Tibial nerve (tissue), 4 donors: Measurements from ENCODE around the gene FALEC. TPM values are rescaled to one million over a fixed set of nuclear protein-coding genes. Genes with fewer than 3 reads are reported as not detected.
A peak's percentile ranks its signal among the peaks of the same experiment; 100 is the strongest.
"Not testable (repeated sequence)": the region's sequence is repeated elsewhere in the genome, so short reads cannot be mapped to it uniquely, and the experiment has no call there.

ENCODE experiments used
- DNase-seq, 2 donors: peaks; one replicate each; pipeline ENCODE4 v3.0.0-alpha.2; 2019; ENCODE audit warnings: low spot score in 2 of 2
- H3K27ac ChIP-seq, 4 donors: fragments of 200-600 bp; sonication (generic) in 3 of 4; one replicate each; pipeline ENCODE4 v1.5.1; 2017 to 2019; ENCODE audit warnings: mild to moderate bottlenecking in 1 of 4
- H3K27me3 ChIP-seq, 2 donors: fragments of 200-600 bp; sonication (generic) in 1 of 2; one replicate each; pipeline versions ENCODE4 v1.5.1 to v1.6.0; 2017 to 2019
- H3K36me3 ChIP-seq, 3 donors: fragments of 200-600 bp; sonication (generic); one replicate each; pipeline ENCODE4 v1.5.1; 2018 to 2019
- H3K4me1 ChIP-seq, 4 donors: fragments of 200-600 bp; sonication (generic) in 3 of 4; one replicate each; pipeline ENCODE4 v1.5.1; 2017 to 2019
- H3K4me3 ChIP-seq, 4 donors: fragments of 200-600 bp; sonication (generic) in 3 of 4; one replicate each; pipeline ENCODE4 v1.5.1; 2017 to 2019; ENCODE audit warnings: mild to moderate bottlenecking in 1 of 4, moderate library complexity in 1 of 4
- H3K9me3 ChIP-seq, 4 donors: fragments of 200-600 bp; sonication (generic) in 3 of 4; one replicate each; pipeline ENCODE4 v1.5.1; 2017 to 2019
- EP300 ChIP-seq, 2 donors: sonication (generic); formaldehyde crosslinking; IDR thresholded peaks; one replicate each; pipeline ENCODE4 v1.6.1; 2017; ENCODE audit warnings: antibody characterized with exemption in 2 of 2, mild to moderate bottlenecking in 1 of 2
- POLR2A ChIP-seq, 2 donors: fragments of 450-650 bp; IDR thresholded peaks; one replicate each; pipeline ENCODE4 v1.6.1; 2017; ENCODE audit warnings: antibody characterized with exemption in 2 of 2, mild to moderate bottlenecking in 2 of 2, moderate library complexity in 2 of 2
- WGBS, 2 donors: methylation state at CpG; one replicate each; pipeline ENCODE4 v1.1.5; 2018; 5-methylcytosine and 5-hydroxymethylcytosine counted together
- total RNA-seq, 4 donors: library from RNA; depleted of rRNA; stranded (reverse); fragments of >200 nt; gene quantifications; one replicate each; pipeline ENCODE4 v1.1.0, GENCODE V29; 2016
- TF ChIP-seq, protein P1 (sequence below), 5 experiments: fragments of 200-600 bp in 3 of 5; fragments of 450-650 bp in 2 of 5; sonication (generic) in 3 of 5; IDR thresholded peaks; one replicate each; pipeline ENCODE4 v1.5.1; 2016 to 2019; ENCODE audit warnings: antibody characterized with exemption in 5 of 5, mild to moderate bottlenecking in 3 of 5, moderate library complexity in 2 of 5

The FALEC gene
- total RNA-seq, 4 donors from 2014 or later, result not detected

DNA sequence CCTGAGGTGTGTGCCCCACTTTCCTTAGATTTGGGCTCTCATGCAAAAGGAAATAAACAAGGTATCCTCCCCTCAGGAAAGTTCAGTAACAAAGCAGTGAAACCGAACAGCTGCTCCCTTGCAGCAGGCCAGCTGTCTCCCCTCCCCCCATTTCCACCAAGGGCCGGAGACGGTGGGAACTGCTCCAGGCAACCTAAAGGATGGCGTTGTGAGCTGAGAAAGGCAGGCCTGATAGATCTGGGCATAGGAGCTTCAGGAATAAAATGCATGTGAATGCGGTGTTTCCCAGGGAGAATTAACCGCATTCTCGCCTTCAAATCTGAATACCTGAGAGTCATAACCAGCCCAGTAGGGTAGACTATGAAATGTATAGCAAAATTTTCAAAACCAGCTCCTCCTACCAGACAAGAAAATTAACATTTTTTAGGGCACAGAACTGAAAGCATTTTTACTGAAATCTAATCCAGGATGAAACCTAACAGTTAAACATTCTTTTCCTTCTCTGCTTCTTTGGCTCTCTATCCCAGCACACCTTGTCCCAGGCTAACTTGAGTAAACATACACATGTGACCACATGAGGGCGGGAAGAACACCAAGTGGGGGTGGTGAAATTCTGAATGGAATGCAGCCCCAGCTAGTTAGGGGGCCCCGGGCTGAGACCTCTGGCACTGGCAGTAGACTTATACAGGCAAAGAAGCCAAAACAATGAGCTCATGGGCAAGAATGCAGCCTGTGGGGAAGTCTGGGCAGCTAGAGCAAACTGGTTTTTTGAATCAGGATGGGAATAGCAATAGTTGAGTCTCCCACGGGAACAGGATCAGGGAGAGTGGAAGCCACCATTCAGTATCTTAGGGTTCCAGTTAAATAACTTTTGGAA, 52.4 kb downstream of the FALEC start:
- peak overlapping the region; percentile 97 to 100 (median 99) for H3K27ac ChIP-seq
- H3K27me3 ChIP-seq, result no peaks in the 10 kb centered on the region
- peaks cover 0 to 27% (median 3%) of the 10 kb centered on the region in 3 donors for H3K36me3 ChIP-seq
- 2 to 4% methylated on average over 10 of the region's 10 CpGs for WGBS, 2 donors
- TF ChIP-seq POLR2A (IDR thresholded peaks at IDR 0.05) (peak; percentile 21 to 59), EP300 (IDR thresholded peaks at IDR 0.05) (peak; percentile 99 to 100)
- TF ChIP-seq, protein P1, sequence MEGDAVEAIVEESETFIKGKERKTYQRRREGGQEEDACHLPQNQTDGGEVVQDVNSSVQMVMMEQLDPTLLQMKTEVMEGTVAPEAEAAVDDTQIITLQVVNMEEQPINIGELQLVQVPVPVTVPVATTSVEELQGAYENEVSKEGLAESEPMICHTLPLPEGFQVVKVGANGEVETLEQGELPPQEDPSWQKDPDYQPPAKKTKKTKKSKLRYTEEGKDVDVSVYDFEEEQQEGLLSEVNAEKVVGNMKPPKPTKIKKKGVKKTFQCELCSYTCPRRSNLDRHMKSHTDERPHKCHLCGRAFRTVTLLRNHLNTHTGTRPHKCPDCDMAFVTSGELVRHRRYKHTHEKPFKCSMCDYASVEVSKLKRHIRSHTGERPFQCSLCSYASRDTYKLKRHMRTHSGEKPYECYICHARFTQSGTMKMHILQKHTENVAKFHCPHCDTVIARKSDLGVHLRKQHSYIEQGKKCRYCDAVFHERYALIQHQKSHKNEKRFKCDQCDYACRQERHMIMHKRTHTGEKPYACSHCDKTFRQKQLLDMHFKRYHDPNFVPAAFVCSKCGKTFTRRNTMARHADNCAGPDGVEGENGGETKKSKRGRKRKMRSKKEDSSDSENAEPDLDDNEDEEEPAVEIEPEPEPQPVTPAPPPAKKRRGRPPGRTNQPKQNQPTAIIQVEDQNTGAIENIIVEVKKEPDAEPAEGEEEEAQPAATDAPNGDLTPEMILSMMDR (IDR thresholded peaks at IDR 0.05), result peak in 1 of 5 experiments; percentile 32
- peak overlapping the region; percentile 18 to 51 (median 38) for H3K4me3 ChIP-seq
- peak; percentile 89 to 94 for DNase-seq
- H3K4me1 ChIP-seq, result peaks cover 5 to 100% (median 90%) of the 10 kb centered on the region in 4 donors
- H3K9me3 ChIP-seq, result no peaks in the 10 kb centered on the region

DNA sequence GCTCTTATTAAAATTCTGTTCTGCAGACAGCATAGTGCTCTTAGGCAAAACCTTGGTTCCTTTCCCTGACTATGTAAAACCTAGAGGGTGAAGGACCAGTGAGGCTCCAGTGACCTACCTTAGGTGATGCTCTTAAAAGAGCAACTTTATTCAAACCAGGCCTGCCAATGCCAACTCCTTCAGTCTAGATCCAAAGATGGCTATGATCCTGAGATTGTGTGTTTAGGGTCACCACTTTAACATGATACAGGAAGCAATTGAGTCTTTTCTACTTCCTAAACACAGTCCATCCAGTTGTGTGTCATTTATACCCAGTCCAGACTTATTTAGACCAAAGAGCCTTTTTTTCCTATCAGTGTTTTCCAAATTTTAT, 53.0 kb downstream of the FALEC start:
- DNase-seq, result no peak
- H3K9me3 ChIP-seq, result no peaks in the 10 kb centered on the region
- peaks cover 3 to 100% (median 90%) of the 10 kb centered on the region in 4 donors for H3K4me1 ChIP-seq
- peaks cover 0 to 33% (median 3%) of the 10 kb centered on the region in 3 donors for H3K36me3 ChIP-seq
- H3K27ac ChIP-seq, result peak overlapping the region; percentile 97 to 100 (median 99)
- H3K4me3 ChIP-seq, result peak overlapping the region in 3 of 4 donors; percentile 8 to 51 (median 36)
- TF ChIP-seq POLR2A (IDR thresholded peaks at IDR 0.05), result no peak
- TF ChIP-seq EP300 (IDR thresholded peaks at IDR 0.05), result no peak
- TF ChIP-seq, protein P1 (IDR thresholded peaks at IDR 0.05), result no peak
- no peaks in the 10 kb centered on the region for H3K27me3 ChIP-seq

DNA sequence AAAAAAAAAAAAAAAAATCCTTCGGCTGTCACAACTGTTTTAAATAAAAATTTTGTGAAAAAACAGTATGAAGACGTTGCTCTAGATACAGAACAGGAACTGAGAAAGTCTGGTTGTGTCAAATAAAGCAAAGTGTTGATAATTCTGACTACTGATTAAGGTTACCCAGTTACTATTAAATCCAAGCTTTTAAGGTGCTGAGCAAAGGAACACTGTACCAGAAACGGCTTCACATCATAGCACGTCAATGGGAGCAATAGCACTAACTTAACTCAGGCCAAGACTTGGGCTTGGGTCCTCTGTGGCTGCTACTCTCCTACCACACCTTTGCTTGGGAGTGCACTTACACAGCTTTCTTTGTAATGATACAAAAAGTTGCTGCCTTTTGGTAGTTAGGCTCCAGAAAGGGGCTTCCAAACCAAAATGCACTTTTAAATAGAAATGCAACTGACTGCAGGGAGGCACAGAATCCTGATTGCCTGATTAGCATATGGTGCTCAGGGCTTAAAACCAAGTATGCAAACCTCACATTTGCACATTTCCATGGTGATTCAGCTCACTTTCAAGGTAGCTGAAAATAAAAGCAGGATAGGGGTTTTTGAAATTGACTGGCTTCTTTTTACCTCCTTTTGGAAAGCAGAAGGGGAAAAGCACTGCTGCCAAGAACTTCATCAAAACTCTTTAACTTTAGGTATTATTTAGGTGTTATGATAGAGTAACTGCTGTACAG, 57.5 kb downstream of the FALEC start:
- H3K4me1 ChIP-seq, result peaks cover 0 to 78% (median 65%) of the 10 kb centered on the region in 4 donors
- WGBS, 2 donors, result 47 to 50% methylated on average over 4 of the region's 4 CpGs
- TF ChIP-seq POLR2A (IDR thresholded peaks at IDR 0.05) (no peak), EP300 (IDR thresholded peaks at IDR 0.05) (no peak)
- TF ChIP-seq, protein P1 (IDR thresholded peaks at IDR 0.05), result no peak
- no peak for DNase-seq
- peak overlapping the region in 2 of 4 donors; percentile 82 to 98 for H3K4me3 ChIP-seq
- peaks cover 2 to 76% (median 8%) of the 10 kb centered on the region in 3 donors for H3K36me3 ChIP-seq
- H3K27me3 ChIP-seq, result no peaks in the 10 kb centered on the region
- peak overlapping the region in 3 of 4 donors; percentile 97 to 100 (median 99) for H3K27ac ChIP-seq
- no peaks in the 10 kb centered on the region for H3K9me3 ChIP-seq

DNA sequence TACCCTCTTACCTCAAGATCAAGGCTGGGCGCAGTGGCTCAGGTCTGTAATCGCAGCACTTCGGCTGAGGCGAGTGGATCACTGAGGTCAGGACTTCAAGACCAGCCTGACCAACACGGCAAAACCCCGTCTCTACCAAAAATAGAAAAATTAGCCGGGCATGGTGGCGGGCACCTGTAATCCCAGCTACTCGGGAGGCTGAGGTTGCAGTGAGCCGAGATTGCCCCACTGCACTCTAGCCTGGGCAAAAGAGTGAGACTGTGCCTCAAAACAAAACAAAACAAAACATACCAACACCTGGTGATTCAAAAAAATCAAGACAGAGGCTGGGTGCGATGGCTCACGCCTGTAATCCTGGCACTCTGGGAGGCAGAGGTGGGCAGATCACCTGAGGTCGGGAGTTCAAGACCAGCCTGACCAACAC, 58.1 kb downstream of the FALEC start:
- not testable (repeated sequence) for H3K9me3 ChIP-seq, DNase-seq, H3K27me3 ChIP-seq
- Histone ChIP-seq H3K4me1 (peaks cover 0 to 72% (median 62%) of the 10 kb centered on the region in 4 donors), H3K27ac (peak overlapping the region in 3 of 4 donors; percentile 97 to 100 (median 99)), H3K4me3 (peak overlapping the region in 2 of 4 donors; percentile 82 to 98), H3K36me3 (peaks cover 2 to 82% (median 8%) of the 10 kb centered on the region in 3 donors)
- TF ChIP-seq POLR2A (IDR thresholded peaks at IDR 0.05), result peak in 1 of 2 donors; percentile 16
- 85 to 88% methylated on average over 13 of the region's 13 CpGs for WGBS, 2 donors

DNA sequence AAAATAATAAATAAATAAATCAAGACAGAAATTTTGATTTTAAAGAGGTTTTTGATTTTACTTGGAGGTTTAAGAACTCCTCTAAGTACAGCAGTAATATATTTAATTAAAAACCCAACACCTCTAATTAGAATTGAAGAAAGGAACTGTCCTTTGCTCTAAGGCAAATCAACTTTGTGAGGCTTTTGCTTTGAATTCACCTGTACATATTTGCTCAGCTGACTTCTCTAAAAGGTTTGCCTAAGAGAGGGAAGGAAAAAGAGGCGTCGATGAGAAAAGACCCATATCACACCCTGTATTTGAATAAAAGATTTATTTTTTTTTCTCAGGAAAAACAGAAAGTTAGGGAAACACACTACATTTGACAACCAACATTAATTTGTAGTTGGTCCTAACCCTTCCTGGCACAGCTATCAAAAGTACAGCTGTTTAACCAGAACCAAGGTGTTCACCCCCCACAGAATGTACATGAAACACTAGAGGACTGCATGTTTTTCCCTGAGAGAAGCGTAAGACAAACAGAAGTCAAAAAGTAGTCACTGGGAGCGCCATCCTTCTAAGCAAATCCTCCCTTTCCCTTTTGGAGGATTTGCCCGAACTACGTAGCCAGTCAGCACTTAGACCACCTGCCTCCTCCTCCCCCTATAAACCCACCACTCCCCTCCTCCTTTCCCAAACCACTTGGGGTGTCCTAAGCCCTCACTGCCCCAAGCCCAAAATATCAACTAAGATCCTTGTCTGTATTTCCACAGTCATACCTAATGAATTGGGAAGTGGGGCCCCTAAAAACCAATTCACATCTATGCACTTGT, 58.9 kb downstream of the FALEC start:
- H3K36me3 ChIP-seq, result peaks cover 2 to 83% (median 8%) of the 10 kb centered on the region in 3 donors
- peak overlapping the region; percentile 82 to 98 (median 93) for H3K4me3 ChIP-seq
- H3K27ac ChIP-seq, result peak overlapping the region; percentile 97 to 100 (median 98)
- DNase-seq, result no peak
- H3K4me1 ChIP-seq, result peaks cover 0 to 64% (median 54%) of the 10 kb centered on the region in 4 donors
- no peaks in the 10 kb centered on the region for H3K9me3 ChIP-seq
- H3K27me3 ChIP-seq, result no peaks in the 10 kb centered on the region
- peak in 1 of 2 donors; percentile 23 for TF ChIP-seq EP300 (IDR thresholded peaks at IDR 0.05)
- no peak for TF ChIP-seq POLR2A (IDR thresholded peaks at IDR 0.05)
- WGBS, 2 donors, result 47% methylated on average over 6 of the region's 6 CpGs
